ENCODE results near the gene SLC16A9. TPM values are rescaled to one million over a fixed set of nuclear protein-coding genes. Genes with fewer than 3 reads are reported as not detected.

SLC16A9 gene
- total RNA-seq, 1 experiment from 2014 or later = 4.1 TPM

DNA sequence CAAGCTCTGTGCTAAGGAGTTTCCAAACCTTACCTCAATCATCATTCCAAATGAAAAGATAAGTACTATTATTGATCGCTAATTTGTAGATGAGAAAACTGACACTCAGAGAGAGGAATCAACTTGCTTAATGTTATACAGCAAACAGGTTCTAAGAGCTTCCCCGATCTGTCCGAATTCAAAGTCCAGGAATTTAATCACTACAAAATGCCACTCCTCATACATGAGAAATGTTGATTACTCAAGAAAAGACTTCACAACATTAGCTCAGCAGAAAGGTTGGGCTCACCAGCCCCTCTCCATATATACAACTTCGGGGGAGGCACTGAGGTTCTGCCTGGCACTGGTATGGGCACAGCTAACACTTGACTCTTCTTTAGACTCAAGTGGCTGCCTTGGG is 80.7 kb downstream of the SLC16A9 start:
- Histone ChIP-seq H2AK5ac (ENCODE audit: insufficient read length, low read length) (no peak overlapping the region), H4K91ac (ENCODE audit: insufficient read length, low read depth, low read length) (no peak overlapping the region), H3K27ac (ENCODE audit: insufficient read length, low read depth, low read length) (no peak overlapping the region), H3K4me2 (ENCODE audit: insufficient read depth, insufficient read length, low read length) (no peak overlapping the region), H3K9me3 (ENCODE audit: control insufficient read depth, low read depth, low read length) (no peaks in the 10 kb centered on the region), H3K79me1 (ENCODE audit: insufficient read depth, low read depth, low read length, poor library complexity, severe bottlenecking) (no peaks in the 10 kb centered on the region), H3K79me2 (ENCODE audit: insufficient read depth, low read length) (no peaks in the 10 kb centered on the region), H4K8ac (replicated peaks; ENCODE audit: insufficient read length, low read depth, low read length) (no peak overlapping the region), H3K9ac (ENCODE audit: extremely low read depth, insufficient read length, low read length) (no peak overlapping the region), H4K20me1 (ENCODE audit: control insufficient read depth, insufficient read depth, insufficient read length) (no peaks in the 10 kb centered on the region), H3K56ac (ENCODE audit: insufficient read length, low read depth, low read length) (no peak overlapping the region), H2BK20ac (ENCODE audit: low read depth, low read length, poor library complexity, severe bottlenecking) (no peak overlapping the region), H3T11ph (ENCODE audit: low read length) (no peak overlapping the region), H4K5ac (ENCODE audit: insufficient read length, low read depth, low read length) (no peak overlapping the region), H3K27me3 (ENCODE audit: insufficient read depth, low read length) (no peaks in the 10 kb centered on the region), H3K4ac (ENCODE audit: low read depth, low read length) (no peak overlapping the region), H3K4me1 (ENCODE audit: insufficient read depth, low read length) (0 out of 2 replicates have a peak, but pooled peaks cover 2% of the 10 kb centered on the region), H2BK15ac (ENCODE audit: low read depth, low read length) (no peak overlapping the region), H3K18ac (ENCODE audit: insufficient read length, low read depth, low read length) (no peak overlapping the region), H2BK5ac (ENCODE audit: insufficient read length, low read length) (no peak overlapping the region), H3K23ac (ENCODE audit: insufficient read length, low read depth, low read length) (no peak overlapping the region), H3K14ac (ENCODE audit: insufficient read depth, low read length) (no peak overlapping the region), H2BK12ac (ENCODE audit: insufficient read length, low read depth, low read length) (no peak overlapping the region), H3K23me2 (ENCODE audit: insufficient read length, low read depth, low read length, poor library complexity, severe bottlenecking) (no peaks in the 10 kb centered on the region), H2BK120ac (ENCODE audit: low read depth, low read length, poor library complexity, severe bottlenecking) (no peak overlapping the region), H2AFZ (ENCODE audit: low read length) (no peak overlapping the region)
- DNase-seq = no peak
- TF ChIP-seq, protein P1, sequence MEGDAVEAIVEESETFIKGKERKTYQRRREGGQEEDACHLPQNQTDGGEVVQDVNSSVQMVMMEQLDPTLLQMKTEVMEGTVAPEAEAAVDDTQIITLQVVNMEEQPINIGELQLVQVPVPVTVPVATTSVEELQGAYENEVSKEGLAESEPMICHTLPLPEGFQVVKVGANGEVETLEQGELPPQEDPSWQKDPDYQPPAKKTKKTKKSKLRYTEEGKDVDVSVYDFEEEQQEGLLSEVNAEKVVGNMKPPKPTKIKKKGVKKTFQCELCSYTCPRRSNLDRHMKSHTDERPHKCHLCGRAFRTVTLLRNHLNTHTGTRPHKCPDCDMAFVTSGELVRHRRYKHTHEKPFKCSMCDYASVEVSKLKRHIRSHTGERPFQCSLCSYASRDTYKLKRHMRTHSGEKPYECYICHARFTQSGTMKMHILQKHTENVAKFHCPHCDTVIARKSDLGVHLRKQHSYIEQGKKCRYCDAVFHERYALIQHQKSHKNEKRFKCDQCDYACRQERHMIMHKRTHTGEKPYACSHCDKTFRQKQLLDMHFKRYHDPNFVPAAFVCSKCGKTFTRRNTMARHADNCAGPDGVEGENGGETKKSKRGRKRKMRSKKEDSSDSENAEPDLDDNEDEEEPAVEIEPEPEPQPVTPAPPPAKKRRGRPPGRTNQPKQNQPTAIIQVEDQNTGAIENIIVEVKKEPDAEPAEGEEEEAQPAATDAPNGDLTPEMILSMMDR (conservative IDR thresholded peaks at IDR 0.05) = no peak
- peaks cover 35 to 41% of the 10 kb centered on the region in 2 experiments for H3K4me1 Mint-ChIP-seq
- H3K27me3 Mint-ChIP-seq (ENCODE audit: low read depth) = no peaks in the 10 kb centered on the region
- no peak overlapping the region for H3K27ac Mint-ChIP-seq
- H3K9me3 Mint-ChIP-seq = peaks cover 0 to 3% of the 10 kb centered on the region in 2 experiments; a peak in 2 of 5 replicates
- no CpG with 5 or more reads among the region's 4 CpGs for WGBS (ENCODE audit: extremely low coverage, insufficient read length, low lambda C conversion rate)
- H3K4me3 Mint-ChIP-seq = no peak overlapping the region
- no peaks in the 10 kb centered on the region for H3K36me3 Mint-ChIP-seq (ENCODE audit: insufficient read depth in 1 of 3, low read depth in 3 of 3)

All from H9 (cell line).